HL-60 (cell line): ENCODE measurements around the gene DLG5.

Experiments
- DNase-seq, 2 experiments: peaks; one replicate each; pipeline ENCODE4 v3.0.0-alpha.2; 2010 to 2020; ENCODE audit warnings: low read depth in 1 of 2, low spot score in 1 of 2
- H3K27ac ChIP-seq: fragments of 250-450 bp; sonication (Bioruptor Pico); replicated peaks from 2 replicates; pipeline ENCODE4 v1.5.1; 2020; ENCODE audit warnings: mild to moderate bottlenecking, moderate library complexity
- H3K27me3 ChIP-seq: fragments of 250-450 bp; sonication (Bioruptor Pico); 2 replicates; pipeline ENCODE4 v1.5.1; 2021; ENCODE audit warnings: mild to moderate bottlenecking, moderate library complexity; ENCODE audit not compliant: insufficient read depth, poor library complexity, severe bottlenecking
- H3K4me3 ChIP-seq: replicated peaks from 2 replicates; pipeline ENCODE4 v1.5.1; 2011; ENCODE audit warnings: mild to moderate bottlenecking, control low read depth, low read length; ENCODE audit not compliant: insufficient read depth
- GABPA ChIP-seq: IDR thresholded peaks from 2 replicates; pipeline ENCODE4 v1.6.1; 2012; ENCODE audit warnings: low read depth
- POLR2AphosphoS5 ChIP-seq: IDR thresholded peaks from 2 replicates; pipeline ENCODE4 v1.6.1; 2012; ENCODE audit warnings: low read depth
- SPI1 ChIP-seq: IDR thresholded peaks from 2 replicates; pipeline ENCODE4 v1.6.1; 2012; ENCODE audit warnings: low read depth, mild to moderate bottlenecking, borderline replicate concordance
- TF ChIP-seq, protein P1 (sequence below): IDR thresholded peaks from 2 replicates; pipeline ENCODE4 v1.6.1; 2012; ENCODE audit warnings: low read depth; ENCODE audit not compliant: insufficient replicate concordance
- TF ChIP-seq, protein P2 (sequence below): IDR thresholded peaks from one replicate; pipeline ENCODE4 v1.5.1; 2011; ENCODE audit warnings: low read length, control low read depth, inconsistent platforms; ENCODE audit not compliant: insufficient read depth

The DLG5 gene

DNA sequence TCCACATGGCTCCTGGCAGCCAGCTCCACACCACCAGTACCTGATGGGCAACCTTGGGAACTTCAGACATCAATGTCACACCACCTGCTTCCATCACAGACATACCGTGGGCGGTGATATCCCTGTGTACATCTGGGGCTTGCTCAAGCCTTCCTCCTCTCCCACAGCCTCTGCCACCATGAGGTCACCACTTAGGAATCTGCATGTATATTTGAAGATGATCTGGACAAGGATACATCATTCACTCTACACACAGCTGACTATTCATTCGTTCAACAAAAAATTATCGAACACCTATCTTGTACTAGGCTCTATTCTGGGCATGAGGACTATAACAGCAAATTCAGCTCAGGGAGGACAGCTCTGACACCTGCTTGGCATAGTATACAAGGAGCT, 6.8 kb downstream of the DLG5 start:
- Histone ChIP-seq H3K27ac (no peak overlapping the region), H3K27me3 (peaks cover under 1% of the 10 kb centered on the region), H3K4me3 (no peak overlapping the region)
- TF ChIP-seq GABPA (no peak), SPI1 (no peak), POLR2AphosphoS5 (no peak)
- TF ChIP-seq, protein P1, sequence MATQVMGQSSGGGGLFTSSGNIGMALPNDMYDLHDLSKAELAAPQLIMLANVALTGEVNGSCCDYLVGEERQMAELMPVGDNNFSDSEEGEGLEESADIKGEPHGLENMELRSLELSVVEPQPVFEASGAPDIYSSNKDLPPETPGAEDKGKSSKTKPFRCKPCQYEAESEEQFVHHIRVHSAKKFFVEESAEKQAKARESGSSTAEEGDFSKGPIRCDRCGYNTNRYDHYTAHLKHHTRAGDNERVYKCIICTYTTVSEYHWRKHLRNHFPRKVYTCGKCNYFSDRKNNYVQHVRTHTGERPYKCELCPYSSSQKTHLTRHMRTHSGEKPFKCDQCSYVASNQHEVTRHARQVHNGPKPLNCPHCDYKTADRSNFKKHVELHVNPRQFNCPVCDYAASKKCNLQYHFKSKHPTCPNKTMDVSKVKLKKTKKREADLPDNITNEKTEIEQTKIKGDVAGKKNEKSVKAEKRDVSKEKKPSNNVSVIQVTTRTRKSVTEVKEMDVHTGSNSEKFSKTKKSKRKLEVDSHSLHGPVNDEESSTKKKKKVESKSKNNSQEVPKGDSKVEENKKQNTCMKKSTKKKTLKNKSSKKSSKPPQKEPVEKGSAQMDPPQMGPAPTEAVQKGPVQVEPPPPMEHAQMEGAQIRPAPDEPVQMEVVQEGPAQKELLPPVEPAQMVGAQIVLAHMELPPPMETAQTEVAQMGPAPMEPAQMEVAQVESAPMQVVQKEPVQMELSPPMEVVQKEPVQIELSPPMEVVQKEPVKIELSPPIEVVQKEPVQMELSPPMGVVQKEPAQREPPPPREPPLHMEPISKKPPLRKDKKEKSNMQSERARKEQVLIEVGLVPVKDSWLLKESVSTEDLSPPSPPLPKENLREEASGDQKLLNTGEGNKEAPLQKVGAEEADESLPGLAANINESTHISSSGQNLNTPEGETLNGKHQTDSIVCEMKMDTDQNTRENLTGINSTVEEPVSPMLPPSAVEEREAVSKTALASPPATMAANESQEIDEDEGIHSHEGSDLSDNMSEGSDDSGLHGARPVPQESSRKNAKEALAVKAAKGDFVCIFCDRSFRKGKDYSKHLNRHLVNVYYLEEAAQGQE: no peak
- TF ChIP-seq, protein P2, sequence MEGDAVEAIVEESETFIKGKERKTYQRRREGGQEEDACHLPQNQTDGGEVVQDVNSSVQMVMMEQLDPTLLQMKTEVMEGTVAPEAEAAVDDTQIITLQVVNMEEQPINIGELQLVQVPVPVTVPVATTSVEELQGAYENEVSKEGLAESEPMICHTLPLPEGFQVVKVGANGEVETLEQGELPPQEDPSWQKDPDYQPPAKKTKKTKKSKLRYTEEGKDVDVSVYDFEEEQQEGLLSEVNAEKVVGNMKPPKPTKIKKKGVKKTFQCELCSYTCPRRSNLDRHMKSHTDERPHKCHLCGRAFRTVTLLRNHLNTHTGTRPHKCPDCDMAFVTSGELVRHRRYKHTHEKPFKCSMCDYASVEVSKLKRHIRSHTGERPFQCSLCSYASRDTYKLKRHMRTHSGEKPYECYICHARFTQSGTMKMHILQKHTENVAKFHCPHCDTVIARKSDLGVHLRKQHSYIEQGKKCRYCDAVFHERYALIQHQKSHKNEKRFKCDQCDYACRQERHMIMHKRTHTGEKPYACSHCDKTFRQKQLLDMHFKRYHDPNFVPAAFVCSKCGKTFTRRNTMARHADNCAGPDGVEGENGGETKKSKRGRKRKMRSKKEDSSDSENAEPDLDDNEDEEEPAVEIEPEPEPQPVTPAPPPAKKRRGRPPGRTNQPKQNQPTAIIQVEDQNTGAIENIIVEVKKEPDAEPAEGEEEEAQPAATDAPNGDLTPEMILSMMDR: no peak
- DNase-seq: no peak

DNA sequence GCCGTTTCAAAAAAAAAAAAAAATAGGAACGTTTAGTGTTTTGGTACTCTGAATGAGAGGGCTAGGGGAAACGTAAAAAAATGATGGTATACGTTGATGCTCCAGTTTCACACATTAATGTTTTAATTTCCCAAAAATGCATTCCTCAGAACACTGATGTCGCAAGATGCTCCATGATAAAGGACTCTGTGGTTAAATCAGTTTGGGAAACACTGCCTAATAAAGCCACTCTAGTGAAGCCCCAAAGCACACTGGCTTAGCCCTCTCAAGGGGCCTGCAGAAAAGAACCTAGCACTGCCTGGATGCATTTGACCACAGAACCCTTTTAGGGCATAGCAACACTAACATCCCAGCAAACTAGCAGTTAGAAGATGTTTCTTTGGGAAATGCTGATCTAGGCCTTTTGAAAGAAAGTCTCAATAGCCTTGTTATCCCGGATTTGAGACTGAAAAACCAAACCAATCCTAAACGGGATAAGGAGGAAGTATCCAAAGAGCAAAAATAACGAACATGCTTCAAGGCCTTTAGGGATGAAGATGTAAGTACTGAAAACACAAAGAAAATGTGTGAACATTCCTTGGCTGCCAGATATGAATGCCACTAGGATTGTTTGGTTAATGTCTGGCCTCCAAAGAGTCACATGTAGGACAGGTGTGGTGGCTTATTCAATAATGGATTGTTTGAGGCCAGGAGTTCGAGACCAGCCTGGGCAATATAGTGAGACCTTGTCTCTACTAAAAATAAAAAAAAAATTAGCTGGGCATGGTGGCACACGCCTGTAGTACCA, 11.0 kb downstream of the DLG5 start:
- no peak overlapping the region for H3K27ac ChIP-seq
- H3K27me3 ChIP-seq: no peaks in the 10 kb centered on the region
- H3K4me3 ChIP-seq: no peak overlapping the region
- DNase-seq: no peak
- TF ChIP-seq, protein P1: no peak
- TF ChIP-seq SPI1 (no peak), GABPA (no peak), POLR2AphosphoS5 (no peak)
- TF ChIP-seq, protein P2: no peak

DNA sequence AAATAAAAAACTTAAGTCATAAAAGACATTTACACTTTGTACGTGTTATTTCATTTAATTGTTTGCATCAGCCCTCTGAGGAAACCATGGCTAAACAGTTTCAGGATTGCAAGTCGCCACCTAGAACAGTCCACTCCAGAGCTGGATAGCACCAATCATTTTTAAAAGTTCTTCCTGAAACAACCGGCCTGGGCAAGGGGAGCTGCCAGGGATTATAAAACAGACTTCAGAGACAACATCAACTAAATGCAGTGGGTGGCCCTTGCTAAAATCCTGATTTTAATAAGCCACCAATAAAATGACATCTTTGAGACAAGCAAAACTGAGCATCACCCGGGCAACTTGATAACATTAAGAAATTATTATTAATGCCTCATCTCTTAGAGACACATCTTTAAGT, 13.5 kb downstream of the DLG5 start:
- no peak for TF ChIP-seq GABPA
- TF ChIP-seq, protein P1: no peak
- TF ChIP-seq, protein P2: no peak
- TF ChIP-seq POLR2AphosphoS5: no peak
- no peak for TF ChIP-seq SPI1
- Histone ChIP-seq H3K4me3 (no peak overlapping the region), H3K27ac (no peak overlapping the region), H3K27me3 (peaks cover 2% of the 10 kb centered on the region)
- no peak for DNase-seq
